Stimulated activated CD8-positive, alpha-beta memory T cell treated with anti-CD3 and anti-CD28 coated beads, Interleukin-2, amount 100 ng/mL, for 1 hour (primary cell): ENCODE data around the gene PRICKLE2.

Source experiments
- DNase-seq, 2 donors: peaks; one replicate each; pipeline ENCODE4 v3.0.0-alpha.2; 2020; ENCODE audit warnings: low read depth in 2 of 2

The PRICKLE2 gene

DNA sequence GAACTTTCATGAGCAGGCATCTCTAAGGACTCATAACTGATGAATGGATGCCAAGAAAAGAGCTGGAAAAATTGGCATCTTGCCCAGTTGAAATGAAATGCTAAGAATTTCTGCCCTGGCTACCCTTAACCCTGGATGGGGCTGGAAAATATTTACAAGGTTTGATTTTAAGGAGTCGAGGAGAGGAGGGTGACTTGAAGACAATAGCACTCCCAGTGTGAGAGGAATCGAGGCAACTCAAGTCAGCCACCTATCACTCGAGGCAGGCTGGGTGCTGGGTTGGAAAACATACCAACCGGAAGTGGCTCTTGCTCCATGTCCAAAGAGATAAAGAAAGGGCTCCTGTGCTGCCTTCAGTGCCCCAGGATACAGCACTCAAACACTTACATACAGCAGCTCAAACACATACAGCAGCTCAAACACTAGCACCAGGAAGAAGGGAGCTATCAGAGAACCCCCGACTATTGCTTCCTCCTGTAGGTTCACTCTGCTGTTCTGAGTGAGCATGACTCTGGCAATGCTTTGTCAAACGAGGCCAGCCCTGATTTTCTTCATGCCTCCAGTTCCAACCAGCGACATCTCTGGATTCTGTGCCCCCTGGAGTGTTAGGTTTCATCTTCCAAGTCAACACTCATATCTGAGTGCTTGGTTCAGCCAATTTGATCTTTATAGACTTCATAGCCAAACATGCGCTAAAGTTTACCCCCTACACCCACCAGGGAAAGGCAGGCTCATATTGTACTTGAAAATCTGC lies 4.9 kb downstream of the PRICKLE2 start:
- no peak for DNase-seq

GRCh38 chr3:64218746-64219145 lies 6.5 kb downstream of the PRICKLE2 start:
- DNase-seq, result no peak

DNA sequence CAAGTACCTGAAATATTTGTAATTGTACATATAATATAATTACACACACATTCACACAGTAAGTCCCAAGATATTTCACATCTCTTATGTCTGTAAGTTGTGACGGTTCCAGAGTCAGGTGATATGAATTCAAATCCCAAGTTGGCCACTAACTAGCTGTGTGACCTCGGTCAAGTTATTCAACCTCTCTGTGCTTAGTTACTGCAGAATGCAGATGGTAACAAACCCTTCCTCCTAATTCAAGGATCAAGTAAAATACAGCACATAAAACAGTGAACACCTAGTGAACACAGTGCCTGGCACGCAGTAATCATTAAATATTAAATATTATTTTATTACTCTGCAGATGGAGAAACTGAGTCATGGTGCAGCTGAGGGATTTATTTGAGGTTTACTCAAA lies 6.9 kb downstream of the PRICKLE2 start:
- DNase-seq, result no peak

DNA sequence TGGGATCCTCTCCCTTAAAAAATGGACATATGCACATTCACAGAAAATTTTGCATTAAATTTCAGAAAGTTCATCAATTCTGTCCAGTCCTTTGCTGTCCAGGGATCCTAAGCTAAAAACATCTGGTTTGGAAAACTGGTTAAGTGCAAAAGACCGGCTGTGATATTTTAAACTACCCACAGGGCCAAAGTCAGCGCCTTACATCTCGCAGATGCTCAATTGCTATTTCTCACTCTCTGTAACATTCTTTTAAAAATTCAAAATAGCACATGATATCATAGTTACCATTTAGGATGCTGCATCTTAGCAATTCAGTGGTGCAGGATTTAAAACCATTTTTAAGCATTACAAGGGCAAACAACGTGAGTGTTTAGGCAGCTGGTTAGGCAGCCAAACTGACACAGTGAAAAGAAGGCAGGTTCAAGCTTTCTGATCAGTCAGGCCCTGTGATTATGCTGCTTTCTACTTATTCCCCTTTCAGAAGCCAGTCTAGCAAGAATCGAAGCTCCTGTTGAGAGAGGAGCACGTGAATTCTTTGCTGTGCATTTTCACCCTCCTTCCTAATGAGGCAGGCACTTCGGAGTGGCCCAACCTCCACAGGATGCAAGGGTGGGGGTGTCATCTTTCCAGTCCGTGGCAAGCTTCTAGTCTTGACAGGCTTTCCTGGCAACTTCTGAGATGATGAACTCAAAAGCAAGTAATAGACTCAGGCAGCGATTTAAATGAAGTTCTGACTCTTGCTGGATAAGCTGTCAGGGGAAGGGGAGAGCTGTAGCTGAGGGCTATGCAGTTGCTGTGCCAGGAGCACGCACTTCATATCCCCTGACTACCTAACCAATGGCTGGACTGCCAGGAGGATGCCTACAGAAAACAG lies 8.8 kb downstream of the PRICKLE2 start:
- DNase-seq, result no peak

DNA sequence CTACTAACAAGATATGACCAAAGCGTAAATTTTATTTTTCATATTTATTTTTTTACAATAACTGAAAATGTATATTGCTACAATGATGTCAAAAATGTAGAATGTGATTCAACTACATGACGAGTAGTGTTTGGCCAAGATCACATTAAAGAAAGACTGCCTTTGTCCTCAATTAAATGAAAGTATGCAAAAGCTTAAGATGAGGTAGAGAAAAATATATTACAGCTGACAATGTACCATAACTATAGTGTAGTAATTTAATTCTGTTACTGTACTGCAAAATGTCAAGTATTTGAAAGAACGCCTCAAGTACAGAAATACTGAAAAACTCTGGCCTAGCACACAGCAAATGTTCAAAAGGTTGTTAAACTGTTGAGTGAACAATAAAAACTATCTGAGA lies 9.7 kb downstream of the PRICKLE2 start:
- DNase-seq, result no peak

DNA sequence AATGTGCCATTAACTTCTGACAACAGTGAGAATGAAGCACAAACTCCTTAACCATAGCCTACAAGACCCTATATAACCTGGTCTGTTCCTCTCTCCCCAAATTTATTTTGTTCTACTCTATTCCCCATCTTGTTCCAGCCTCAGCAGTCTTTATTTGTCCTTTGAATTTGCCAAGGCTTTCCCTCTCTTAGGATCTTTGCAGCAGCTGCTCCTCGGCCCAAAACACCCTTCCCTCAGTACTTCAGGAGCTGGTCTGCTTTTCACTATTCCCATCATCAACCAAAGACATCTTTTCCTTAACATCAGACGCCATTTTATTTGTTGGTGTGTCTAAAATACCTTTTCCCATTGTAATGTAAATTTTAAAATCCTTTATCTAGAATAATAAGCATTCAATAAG lies 10.2 kb downstream of the PRICKLE2 start:
- no peak for DNase-seq

DNA sequence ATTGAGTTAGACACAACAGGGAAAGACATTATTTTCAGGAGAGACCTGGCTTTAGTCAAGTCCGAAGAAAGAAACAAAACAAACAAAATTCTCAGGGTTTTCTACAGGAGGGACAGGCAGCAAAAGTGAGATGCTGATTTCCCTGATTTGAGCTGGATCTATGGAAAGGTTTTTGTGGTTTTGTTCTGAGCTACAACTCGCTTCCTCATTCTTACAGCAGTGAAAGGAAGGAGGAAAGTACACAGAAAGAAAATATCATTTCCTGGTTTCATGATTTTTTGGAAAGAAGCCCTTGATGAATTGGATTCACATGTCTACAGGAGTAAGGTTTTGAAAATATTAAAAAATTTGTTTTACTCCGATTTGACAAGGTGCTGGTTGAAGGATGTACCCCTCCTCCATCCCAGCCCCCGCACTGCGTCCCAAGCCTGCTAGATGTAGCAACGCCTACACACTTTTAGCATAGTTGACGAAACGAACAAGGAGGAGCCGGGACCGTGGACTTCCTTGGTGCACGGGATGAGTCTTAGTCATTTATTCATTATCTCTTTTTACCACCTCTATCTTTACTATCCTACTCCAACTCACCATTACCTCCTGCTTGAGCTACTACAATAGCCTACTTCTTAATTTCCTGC lies 10.8 kb downstream of the PRICKLE2 start:
- DNase-seq, result no peak

DNA sequence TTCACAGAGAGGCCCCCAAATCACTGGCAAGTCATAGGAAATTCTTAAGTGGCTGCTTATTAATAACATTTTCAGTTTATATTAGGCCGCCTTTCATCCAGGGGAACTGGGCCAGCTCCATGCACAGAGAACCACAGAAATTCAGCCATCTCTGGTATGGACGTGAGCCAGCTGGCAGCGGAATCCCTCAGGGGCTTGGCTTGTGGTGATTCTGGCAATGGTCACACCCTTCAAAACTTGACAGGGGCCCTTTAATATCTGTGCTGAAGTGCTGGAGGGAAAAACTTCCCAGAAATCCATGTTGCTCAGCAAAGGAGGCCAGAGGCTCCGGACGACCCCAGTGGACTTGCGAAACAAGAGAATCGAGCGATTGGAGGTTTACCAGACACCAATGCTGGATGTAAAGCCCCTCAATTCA lies 11.3 kb downstream of the PRICKLE2 start:
- DNase-seq, result no peak

DNA sequence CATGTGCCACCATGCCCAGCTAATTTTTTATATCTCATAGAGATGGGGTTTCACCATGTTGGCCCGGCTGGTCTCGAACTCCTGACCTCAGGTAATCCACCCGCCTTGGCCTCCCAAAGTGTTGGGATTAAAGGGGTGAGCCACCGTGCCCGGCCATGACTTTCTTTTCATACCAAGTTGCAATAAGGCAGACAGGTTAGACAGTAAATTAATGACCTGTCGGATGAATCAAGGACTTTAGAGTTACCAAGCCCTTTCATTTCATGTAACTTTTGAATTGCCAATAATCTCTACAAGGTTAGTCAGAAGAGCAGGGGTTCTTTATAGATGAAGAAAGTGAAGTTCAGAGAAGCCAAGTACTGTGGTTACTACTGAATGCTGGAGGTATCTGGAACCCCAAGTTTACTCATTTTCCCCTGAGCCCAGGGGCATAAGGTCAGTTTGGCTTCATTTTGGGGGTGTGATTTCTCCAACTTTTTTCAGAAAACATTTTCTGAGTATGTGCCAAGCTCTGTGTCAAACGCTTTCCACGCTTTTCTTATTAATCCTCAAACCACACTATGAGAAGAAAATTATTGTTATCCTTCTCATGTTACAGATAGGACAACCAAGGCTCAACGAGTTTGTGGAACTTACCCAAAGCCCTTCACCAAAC lies 11.9 kb downstream of the PRICKLE2 start:
- DNase-seq, result no peak

DNA sequence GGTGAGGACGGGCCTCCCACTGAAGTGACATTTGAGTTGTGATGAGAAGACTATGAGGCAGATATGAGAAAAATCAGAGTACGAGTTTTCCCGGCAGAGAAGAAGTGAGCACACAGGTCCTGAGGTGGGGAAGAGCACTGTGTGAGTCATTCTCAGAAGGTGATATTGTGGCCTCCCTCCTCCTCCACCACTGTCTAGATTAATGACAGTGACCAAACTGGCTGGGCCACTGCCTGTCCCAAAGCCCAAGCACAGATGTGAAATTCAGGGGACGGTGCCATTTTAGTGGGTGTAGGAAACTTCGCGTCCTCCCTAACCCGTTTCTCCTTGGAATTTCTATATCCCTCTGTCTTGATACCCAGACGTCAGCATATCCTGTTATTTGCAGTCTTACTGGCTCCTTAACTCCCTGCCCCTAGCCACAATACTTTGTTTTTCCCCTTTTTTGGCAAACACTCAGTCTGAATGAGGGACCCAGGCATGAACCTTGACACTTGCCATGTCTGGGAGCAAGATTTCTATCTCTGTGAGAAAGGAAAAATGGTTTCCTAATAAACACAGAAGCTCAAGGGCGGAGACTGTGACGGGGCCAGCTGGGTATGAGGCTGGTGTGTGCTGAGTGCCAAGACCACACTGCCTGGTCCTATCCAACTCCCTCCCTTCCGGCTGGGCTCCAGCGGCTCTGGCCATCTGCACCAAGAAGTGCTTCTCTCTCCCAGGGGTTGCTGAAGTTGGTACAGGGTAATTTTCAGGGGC lies 15.2 kb downstream of the PRICKLE2 start:
- no peak for DNase-seq

DNA sequence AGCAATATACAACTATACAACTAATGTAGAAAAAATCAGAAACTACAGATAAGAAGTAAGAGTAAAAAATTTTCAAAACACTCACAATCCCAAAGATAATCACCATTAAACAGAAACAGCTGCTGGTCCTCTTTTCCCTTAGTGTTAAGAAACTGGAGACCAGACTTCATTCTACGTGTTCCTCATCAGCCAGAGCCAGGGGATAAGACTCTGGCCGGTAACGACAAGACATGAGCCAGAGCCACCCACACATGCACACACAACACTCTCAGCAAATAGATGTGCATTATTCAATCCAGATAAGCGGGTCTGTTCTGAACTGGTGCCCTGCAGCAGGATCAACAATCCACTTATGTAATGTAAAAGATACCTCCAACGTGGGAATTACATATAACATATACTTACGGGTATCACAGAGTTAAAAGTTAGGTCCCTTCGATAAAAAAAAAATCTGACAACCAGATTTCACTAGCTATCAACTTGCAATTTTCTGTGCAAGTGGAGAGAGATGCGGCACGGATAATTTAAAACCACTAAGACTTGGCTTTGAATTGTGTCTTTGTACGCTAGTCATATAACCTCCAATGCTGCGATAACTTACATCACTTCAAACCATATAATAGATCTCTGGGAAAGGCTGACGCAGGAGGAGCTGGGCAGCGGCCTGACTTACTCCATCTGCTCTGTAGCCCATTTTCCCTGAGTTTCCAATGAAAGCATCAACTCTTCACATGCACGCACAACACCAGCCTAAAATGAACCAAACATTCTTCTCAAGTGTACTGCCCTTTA lies 17.8 kb downstream of the PRICKLE2 start:
- DNase-seq, result no peak

- no peak for DNase-seq
Observed at GRCh38 chr3:64203969-64204908, 21.0 kb downstream of the PRICKLE2 start.

GRCh38 chr3:64203216-64203615 lies 22.1 kb downstream of the PRICKLE2 start:
- DNase-seq, result no peak

DNA sequence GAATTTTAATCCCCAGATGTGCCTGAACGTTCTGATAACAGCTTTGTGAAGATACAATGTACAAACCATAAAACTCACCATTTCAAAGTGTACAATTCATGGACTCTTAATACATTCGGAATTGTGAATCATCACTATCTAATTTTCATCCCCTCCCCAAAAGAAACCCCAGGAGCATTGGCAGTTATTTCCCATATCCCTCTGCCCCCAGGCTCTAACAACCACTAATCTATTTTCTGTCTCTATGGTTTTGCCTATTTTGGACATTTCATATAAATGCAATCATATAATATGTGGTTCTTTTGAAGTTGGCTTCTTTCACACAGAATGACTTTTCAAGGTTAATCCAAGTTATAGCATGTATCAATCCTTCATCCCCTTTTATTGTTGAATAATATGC lies 25.3 kb downstream of the PRICKLE2 start:
- no peak for DNase-seq

GRCh38 chr3:64196236-64196929 lies 28.9 kb downstream of the PRICKLE2 start:
- no peak for DNase-seq

DNA sequence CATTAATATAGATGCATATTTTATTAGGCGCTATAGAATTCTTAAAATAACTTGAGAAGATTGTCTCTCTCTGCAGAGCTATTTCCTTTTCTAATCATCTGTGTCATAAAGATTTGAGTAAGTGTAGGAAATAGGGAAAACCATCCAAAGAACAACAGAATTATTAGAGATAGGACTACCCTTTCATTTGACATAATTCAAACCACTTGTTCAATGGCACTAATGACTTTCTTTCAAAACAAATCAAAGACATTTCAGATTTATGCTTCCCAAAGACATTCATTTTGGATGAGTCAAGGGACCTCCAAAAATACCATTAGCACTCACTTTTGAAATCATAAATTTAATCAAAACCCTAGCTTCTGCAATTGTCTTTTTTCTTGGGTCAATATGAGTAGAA lies 29.5 kb downstream of the PRICKLE2 start:
- no peak for DNase-seq

DNA sequence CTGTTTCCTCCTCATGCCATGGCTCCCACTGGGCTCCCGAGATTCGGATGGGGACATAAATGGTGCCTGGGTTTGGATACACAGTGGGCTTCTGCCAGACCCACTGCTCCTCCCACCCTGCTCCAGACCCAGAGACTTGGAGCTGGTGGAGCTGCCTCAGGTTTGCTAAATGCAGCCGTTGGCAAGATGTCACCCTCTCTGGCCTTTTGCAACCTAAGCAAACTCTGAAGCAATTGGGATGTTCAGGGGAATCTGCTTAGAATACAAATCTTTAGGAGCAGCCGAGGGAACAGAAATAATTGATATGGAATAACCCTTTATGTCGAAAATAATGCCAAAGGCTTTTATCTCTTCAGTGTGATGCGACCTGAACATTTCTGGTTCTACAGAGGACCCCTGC lies 33.4 kb downstream of the PRICKLE2 start:
- no peak for DNase-seq
